Measurements from ENCODE around the gene KLRC4. TPM values are rescaled to one million over a fixed set of nuclear protein-coding genes. Genes with fewer than 3 reads are reported as not detected.
"Not testable (repeated sequence)": the region's sequence is repeated elsewhere in the genome, so short reads cannot be mapped to it uniquely, and the experiment has no call there.

KLRC4 gene, protein sequence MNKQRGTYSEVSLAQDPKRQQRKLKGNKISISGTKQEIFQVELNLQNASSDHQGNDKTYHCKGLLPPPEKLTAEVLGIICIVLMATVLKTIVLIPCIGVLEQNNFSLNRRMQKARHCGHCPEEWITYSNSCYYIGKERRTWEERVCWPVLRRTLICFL
- not detected for total RNA-seq

DNA sequence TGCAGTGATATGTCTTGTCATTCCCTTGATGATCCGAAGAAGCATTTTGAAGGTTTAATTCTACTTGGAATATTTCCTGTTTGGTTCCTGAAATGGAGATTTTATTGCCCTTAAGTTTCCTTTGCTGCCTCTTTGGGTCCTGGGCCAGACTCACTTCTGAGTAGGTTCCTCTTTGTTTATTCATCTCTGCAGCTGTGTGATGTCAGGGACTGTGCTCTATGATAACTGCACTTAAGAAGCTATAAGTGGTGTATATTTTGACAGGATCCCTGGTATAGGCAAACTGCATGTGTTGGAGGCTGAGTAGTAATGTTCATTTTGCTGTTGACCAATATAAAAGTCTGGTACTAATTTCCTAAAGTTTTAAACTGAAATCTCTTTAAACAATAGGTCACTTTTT lies at the start of gene KLRC4:
Gene KLRC4, minus strand, starts transcription at position 366 of the 400 bp plus-strand sequence. Its CDS starts 182 bp downstream, at position 184.
- DNase-seq: no peak

DNA sequence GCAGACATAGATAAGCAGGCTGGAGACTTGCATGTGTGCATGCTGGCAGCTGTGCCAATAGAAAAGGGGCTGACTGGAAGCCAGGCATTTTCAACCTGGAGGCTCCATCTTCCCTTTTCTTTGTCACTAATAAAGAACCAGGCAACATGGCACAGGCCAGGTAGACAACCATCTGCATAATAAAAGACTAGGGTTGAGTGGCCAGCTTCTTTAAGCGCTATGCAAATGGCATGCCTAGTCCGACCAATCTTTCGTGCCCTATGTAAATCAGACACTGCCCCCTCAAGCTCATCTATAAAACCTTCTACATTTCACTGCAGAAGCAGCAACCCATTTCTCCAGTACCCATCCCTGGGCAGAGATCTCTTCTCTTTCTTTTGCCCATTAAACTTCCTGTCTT lies 48.2 kb upstream of the KLRC4 start:
- DNase-seq: no peak

DNA sequence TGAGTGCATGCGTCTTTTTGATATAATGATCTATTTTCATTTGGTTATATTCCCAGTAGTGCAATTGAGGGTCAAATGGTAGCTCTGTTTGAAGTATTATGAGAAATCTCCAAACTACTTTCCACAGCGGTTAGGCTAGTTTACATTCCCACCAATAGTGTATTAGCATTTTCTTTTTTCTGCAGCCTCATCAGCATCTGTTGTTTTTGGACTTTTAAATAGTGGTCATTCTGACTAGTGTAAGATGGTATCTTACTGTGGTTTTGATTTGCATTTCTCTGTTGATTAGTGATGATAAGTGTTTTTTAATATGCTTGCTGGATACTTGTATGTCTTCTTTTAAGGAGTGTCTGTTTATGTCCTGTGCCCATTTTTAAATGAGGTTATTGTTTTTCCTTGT lies 47.3 kb upstream of the KLRC4 start:
- DNase-seq: no peak

DNA sequence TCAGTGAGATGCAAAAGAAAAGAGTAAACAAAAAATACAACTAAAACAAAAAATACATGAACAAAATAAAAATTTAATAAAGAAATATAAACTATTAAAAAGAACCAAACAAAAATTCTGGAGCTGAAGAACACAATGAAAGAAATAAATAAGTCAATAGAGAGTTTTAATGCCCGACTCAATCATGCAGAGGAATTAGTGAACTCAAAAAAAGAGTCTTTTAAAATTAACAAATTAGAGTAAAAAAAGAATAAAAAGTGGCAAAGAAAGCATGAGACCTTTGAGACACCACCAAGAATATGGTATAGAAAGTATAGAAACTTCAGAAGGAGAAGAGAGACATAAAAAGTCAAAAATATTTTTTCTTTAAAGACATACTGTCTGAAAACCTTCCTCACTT lies 46.2 kb upstream of the KLRC4 start:
- no peak for DNase-seq

DNA sequence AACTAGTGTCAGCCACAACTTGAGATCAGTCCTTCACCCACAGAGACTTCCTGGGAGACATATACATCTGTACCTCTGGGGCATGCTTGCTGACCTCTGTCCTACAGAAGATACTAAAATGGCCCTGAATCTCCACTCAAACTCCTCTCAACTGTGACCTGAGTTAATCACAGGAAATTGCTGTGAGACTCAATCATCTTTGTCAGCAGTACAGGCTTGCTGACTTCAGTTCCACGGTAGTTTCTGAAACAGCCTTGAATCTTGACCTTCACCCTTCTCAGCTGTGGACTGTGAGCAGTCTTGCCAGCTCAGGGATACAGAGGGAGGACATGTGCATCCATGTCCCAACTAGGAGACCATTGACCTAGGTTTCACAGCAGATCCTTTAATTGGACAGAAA lies 45.0 kb upstream of the KLRC4 start:
- no peak for DNase-seq

DNA sequence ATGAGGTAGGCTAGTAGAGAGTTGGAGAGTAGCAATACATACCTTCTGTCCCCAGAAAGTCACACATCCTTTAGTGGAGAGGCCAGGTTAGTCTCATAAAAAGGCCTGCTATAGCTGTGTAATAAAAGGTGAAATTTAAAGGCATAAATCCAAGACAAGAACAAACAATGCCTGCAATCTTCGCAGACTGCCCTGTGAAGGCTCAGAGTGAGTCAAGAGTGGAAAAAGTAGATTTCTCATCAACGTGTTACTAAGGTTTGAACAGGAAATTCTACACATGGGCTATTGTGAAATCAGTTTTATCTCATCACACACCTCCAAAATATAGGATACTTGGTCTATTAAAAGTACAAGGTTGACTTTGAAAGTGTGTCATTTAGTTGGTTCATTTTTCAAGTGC lies 43.6 kb upstream of the KLRC4 start, which contains the start of gene KLRC1:
Gene KLRC1, minus strand, starts transcription at position 222 of the 400 bp plus-strand sequence. CDS start 2,221 bp downstream, outside the sequence.
- no peak for DNase-seq

DNA sequence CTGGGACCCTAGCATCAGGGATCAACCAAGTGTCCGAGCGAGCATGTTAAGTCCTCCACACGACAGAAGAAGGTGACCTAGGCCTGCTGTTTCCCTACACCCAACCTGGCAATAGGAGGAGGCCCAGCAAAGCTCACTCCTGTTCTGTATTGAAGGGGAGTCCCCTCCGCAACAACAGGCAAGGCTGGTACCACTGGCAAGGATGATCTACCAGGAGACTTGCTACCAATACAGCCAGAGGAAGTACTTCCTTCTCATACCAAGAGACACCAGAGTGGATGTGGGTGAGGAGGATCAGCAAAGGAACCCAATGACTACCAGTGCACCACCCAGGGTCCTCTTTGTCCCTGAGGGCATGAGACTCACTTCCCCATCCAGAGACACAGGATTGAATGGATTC lies 38.7 kb upstream of the KLRC4 start:
- DNase-seq: no peak

DNA sequence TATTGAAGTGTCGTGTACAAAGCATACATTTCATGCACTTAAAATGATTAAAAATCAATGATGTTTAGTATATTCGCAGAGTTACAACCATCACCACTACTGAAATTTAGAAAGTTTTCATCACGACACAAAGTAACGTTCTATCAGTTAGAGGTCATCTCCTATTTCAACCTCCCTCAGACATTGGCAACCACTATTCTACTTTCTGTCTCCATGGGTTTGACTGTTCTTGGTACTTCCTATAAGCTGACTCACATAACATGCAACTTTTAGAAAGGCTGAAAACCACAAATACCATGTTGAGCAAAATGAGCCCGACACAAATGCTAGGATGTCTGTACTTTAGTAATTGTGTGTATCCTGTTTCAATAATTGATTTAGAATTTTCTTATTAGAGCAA lies 36.5 kb upstream of the KLRC4 start:
- not testable (repeated sequence) for DNase-seq

DNA sequence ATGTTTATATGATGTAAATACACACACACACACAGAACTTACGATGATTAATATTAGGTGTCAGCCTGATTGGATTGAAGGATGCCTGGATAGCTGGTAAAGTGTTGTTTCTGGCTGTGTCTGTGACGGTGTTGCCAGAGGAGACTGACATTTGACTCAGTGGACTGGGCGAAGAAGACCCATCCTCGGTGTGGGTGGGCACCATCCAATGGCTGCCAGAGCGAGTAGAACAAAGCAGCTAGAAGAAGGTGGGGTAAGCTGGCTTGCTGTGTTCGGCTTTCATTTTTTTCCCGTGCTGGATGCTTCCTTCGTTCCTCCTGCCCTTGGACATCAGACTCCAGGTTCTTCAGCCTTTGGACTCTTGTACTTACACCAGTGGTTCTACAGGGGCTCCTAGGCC lies 31.6 kb upstream of the KLRC4 start:
- DNase-seq: not testable (repeated sequence)

DNA sequence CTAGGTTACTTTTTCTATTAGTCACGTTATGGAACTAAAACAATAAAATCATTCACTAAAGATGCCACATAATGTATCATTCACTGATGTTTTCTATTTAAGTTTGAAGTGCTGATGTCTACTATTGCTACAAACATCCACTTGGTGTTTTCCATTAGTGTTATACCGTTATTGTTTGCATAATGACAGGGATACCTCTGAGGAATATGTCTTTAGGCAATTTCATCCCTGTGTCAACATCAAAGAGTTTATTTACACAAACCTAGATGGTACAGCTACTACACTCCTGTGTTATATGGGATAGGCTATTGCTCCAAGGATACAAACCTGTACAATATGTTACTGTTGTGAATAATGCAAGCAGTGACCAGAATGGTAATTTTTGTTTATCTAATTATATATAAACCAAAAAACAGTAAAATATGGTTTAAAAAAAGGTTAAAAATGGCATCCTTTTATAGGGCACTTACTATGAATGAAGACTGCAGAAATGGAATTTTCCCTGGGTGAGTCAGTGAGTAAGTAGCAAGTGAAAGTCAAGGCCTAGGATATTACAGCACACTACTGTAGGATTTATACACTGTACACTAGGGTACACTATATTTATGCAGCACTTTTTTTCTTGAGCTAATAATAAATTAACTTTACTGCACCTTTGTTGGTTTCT lies 30.2 kb upstream of the KLRC4 start:
- DNase-seq: not testable (repeated sequence)

DNA sequence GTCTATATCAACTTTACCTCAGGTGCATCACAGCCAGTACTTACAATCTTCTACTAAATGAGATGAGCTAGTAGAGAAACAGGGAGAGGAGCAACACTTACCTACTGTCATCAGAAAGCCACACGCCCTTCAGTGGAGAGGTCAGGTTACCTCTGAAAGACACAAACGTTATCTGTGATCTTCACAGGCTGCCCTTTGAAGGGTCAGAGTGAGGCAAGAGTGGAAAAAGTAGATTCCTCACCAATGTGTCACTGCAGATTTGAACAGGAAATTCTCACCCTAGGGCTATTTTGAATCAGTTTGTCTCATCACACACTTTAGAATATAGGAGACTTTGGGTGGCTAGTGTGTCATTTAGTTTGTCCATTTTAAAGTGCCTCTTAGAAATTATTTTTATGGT lies 28.0 kb upstream of the KLRC4 start:
- DNase-seq: not testable (repeated sequence)

DNA sequence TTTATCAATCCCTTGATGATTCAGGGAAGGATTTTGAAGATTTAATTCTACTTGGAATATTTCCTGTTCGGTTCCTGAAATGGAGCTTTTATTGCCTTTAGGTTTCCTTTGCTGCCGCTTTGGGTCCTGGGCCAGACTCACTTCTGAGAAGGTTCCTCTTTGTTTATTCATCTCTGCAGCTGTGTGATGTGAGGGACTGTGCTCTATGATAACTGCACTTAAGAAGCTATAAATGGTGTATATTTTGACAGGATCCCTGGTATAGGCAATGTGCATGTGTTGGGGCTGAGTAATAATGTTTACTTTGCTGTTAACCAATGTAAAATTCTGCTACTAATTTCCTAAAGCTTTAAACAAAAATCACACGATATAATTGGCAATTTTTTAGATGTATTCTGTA lies 26.3 kb upstream of the KLRC4 start, which contains the start of gene KLRC2:
Gene KLRC2, minus strand, starts transcription at position 195 of the 400 bp plus-strand sequence. Its CDS starts 24 bp downstream, at position 171.
- not testable (repeated sequence) for DNase-seq

DNA sequence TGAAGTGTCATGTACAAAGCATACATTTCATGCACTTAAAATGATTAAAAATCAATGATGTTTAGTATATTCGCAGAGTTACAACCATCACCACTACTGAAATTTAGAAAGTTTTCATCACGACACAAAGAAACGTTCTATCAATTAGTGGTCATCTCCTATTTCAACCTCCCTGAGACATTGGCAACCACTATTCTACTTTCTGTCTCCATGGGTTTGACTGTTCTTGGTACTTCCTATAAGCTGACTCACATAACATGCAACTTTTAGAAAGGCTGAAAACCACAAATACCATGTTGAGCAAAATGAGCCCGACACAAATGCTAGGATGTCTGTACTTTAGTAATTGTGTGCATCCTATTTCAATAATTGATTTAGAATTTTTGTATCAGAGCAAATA lies 21.1 kb upstream of the KLRC4 start:
- not testable (repeated sequence) for DNase-seq

DNA sequence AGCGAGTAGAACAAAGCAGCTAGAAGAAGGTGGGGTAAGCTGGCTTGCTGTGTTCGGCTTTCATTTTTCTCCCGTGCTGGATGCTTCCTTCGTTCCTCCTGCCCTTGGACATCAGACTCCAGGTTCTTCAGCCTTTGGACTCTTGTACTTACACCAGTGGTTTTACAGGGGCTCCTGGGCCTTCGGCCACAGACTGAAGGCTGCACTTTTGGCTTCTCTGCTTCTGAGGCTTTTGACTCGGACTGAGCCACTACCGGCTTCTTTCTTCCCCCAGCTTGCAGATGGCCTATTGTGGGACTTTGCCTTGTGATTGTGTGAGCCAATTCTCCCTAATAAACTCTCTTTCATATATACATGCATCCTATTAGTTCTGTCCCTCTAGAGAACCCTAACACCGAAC lies 16.4 kb upstream of the KLRC4 start:
- not testable (repeated sequence) for DNase-seq

DNA sequence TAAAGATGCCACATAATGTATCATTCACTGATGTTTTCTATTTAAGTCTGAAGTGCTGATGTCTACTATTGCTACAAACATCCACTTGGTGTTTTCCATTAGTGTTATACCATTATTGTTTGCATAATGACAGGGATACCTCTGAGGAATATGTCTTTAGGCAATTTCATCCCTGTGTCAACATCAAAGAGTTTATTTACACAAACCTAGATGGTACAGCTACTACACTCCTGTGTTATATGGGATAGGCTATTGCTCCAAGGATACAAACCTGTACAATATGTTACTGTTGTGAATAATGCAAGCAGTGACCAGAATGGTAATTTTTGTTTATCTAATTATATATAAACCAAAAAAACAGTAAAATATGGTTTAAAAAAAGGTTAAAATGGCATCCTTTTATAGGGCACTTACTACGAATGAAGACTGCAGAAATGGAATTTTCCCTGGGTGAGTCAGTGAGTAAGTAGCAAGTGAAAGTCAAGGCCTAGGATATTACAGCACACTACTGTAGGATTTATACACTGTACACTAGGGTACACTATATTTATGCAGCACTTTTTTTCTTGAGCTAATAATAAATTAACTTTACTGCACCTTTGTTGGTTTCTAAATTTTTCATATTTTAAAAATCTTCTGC lies 14.8 kb upstream of the KLRC4 start:
- not testable (repeated sequence) for DNase-seq

DNA sequence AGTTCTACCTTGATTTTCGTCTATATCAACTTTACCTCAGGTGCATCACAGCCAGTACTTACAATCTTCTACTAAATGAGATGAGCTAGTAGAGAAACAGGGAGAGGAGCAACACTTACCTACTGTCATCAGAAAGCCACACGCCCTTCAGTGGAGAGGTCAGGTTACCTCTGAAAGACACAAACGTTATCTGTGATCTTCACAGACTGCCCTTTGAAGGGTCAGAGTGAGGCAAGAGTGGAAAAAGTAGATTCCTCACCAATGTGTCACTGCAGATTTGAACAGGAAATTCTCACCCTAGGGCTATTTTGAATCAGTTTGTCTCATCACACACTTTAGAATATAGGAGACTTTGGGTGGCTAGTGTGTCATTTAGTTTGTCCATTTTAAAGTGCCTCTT lies 12.6 kb upstream of the KLRC4 start:
- DNase-seq: not testable (repeated sequence)

DNA sequence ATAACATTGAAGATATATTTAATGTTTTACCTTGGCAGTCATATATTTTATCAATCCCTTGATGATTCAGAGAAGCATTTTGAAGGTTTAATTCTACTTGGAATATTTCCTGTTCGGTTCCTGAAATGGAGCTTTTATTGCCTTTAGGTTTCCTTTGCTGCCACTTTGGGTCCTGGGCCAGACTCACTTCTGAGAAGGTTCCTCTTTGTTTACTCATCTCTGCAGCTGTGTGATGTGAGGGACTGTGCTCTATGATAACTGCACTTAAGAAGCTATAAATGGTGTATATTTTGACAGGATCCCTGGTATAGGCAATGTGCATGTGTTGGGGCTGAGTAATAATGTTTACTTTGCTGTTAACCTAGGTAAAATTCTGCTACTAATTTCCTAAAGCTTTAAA lies 10.8 kb upstream of the KLRC4 start, which contains the start of gene KLRC3:
Gene KLRC3, minus strand, starts transcription at position 262 of the 400 bp plus-strand sequence. Its CDS starts 45 bp downstream, at position 217.
- not testable (repeated sequence) for DNase-seq

DNA sequence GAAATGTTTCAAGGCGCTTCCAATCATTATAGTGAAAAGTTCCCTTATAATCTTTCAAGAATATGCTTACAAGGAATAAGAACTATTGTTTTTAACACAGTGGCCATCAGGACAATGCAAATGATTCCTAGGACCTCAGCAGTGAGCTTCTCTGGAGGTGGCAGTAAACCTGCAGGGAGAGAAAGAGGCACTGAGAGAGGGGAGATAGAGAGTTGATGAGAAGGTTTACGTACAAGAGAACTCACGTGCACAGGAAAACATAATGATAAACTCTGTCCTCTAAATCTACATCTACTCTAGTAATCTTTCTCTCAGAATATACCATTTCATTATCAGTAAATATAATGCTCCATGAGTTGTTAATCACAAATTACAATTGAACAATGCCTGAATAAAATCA lies 715 bp downstream of the KLRC4 start:
- DNase-seq: no peak

DNA sequence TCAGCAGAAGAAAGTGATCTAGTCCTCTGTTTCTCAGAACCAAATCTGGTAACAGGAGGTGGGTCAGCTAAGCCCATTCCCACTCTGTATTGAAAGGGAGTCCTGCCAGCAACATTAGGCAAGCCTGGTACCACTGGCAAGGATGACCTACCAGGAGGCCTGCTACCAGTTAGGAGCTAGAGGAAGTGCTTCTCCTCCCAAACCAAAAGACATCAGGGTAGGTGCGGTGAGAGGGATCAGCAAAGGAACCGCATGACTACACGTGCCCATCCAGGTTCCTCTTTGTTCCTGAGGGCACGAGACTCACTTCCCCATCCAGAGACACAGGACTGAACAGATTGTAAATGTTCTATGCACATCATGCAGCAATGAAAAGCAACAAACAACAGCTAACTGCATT lies 2.8 kb downstream of the KLRC4 start:
- no peak for DNase-seq

DNA sequence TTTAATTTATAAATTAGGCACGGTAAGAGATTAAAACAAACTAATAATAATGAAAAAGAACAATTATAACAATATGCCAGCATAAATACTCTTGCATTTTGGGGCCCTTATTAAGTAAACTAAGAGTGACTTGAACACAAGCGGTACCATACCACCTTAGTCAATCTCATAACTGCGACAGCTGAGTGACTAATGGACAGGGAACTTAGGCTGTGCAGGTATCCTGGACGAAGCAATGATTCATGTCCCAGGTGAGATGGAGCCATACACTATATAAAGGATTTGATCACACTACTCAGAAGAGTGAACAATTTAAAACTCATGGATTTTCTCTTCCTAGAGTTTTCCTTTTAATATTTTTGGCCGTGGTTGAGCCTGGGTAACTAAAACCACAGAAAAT lies 4.3 kb downstream of the KLRC4 start:
- no peak for DNase-seq

DNA sequence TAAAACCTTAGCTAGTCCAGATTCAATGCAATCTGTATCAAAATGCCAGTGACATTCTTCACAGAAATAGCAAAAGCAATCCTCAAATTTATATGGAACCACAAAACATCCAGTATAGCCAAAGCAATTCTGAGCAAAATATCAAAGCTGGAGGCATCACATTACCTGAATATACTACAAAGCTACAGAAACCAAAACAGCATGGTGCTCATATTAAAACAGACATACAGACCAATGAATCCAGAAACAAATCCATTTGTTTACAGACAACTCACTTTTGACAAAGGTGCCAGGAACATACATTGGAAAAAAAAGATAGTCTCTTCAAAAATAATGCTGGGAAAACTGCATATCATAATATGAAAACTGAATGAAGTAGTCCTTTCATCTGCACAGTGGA lies 4.8 kb downstream of the KLRC4 start:
- no peak for DNase-seq

DNA sequence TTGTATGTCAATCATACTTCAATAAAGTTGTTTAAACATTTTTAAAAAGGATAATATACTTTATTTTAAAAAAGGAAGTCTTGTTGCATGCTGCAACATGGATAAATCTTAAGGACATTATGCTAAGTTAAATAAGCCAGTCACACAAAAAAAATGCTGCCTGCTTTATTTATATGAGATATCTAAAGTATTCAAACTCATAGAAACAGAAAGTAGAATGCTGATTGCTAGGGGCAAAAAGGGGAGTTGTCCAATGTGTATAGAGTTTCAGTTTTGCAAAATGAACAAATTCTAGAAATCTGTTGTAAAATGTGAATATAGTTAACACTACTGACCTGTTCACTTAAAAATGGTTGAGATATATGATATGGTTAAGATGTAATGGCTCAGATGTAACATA lies 8.7 kb downstream of the KLRC4 start:
- no peak for DNase-seq

DNA sequence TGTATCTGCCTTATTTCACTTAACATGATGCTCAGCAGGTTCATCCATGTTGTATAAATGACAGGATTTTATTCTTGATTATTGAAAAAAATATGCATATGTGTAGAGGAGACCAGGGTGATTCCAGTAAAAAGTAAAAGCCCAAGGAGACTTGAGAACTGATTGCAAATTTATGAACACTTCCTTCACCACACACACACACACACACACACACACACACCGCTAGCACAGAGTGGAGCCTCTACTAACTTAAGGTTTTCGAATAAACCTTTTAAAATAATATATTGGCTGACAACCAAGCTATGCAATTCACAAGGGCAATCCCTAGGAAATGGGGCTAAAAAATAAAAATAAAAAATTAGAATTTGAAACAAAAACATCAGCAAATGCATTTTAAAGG lies 11.4 kb downstream of the KLRC4 start:
- DNase-seq: no peak

Measured in tongue (tissue), 2 donors.